Kasumi-1 (cell line): ENCODE results near the gene PGM2L1.
"Not testable (repeated sequence)": the region's sequence is repeated elsewhere in the genome, so short reads cannot be mapped to it uniquely, and the experiment has no call there.

Experiments used
- DNase-seq, 2 experiments: peaks; one replicate each; lab custom pipeline; 2025; lab: John Stamatoyannopoulos, UW

The PGM2L1 gene

GRCh38 chr11:74398244-74399159 is at the start of gene PGM2L1:
Gene PGM2L1 (minus strand): TSS chr11:74398433. CDS start chr11:74398161, 272 bp downstream.
- peak; percentile 97 to 98 for DNase-seq

- no peak for DNase-seq
Observed at GRCh38 chr11:74447720-74448119, 49.5 kb upstream of the PGM2L1 start.

DNA sequence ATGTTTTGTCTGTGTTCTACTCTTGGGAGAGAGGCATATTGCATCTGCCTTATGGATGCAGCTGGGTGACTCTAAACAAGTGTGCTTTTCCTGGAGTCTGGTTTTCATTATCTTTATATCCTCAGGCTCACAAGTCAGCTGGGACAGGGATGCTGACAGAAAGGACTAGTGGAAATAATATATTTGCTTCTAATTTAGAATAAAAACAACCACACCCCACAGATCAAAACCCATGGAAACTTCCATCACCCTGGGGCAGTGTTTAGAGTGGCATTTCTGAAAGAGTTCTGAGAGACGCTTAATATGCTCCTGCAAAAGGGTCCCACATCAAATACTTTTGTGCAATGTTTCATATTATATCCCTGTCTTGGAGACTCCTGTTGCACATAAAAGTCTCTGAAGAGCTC is 48.3 kb upstream of the PGM2L1 start:
- DNase-seq, result no peak

GRCh38 chr11:74444173-74444826 is 46.1 kb upstream of the PGM2L1 start:
- no peak for DNase-seq

DNA sequence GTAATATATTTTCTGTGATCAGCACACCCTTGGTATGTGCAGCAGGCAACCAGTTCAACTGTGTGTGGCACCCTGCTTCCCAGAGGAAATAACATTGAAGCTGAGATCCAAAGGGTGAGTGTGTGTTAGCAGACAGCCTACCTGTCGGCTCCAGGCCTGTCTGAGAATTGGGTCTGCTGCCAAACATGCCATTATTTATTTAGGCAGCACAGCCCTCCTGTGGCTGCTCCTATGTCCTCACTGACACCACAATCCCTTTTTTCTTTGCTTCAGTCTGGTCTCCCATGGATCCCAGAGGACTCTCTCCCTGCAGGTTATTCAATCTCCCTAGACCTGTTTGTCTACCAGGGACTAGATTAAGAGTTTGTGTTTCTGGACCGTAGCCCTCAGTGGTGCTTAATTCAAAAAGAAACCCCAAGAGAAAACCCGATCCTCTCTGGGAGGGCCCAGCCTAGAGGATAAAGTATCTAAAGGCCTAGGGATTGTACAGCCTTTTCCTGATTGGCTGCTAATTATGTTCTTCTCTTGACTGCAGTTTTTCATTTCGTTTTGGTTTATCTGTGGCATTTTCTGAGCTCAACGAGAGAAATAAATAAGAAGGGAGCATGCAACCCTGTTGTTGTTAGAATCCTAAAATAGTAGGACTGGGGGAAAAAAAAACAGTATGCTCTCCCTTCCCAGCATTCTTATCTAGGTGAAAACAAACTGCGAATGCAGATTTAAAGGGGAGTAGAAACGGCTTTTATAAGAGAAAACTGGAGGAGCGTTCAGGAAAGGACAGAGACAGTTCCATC is 45.0 kb upstream of the PGM2L1 start:
- no peak for DNase-seq

DNA sequence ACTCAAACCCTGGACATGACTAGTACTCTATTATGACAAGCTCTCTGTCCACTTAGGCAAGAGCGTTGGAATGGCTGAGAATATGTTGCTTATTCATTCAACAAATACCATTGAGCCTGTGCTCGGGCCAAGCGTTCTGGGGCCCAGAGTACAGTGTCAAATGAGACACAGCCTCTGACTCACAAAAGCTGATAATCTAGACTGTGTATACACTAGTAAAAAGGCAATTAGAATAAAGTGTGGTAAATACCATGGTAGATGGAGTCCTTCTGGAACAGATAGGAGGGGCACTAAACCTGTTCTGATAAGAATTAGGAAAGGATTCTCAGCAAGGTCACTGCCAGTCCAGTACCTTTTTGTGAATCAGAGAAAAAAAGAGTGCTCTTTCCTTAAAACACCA is 44.4 kb upstream of the PGM2L1 start:
- no peak for DNase-seq

GRCh38 chr11:74438681-74439080 is 40.4 kb upstream of the PGM2L1 start:
- DNase-seq, result no peak

GRCh38 chr11:74437441-74438042 is 39.3 kb upstream of the PGM2L1 start:
- no peak for DNase-seq

DNA sequence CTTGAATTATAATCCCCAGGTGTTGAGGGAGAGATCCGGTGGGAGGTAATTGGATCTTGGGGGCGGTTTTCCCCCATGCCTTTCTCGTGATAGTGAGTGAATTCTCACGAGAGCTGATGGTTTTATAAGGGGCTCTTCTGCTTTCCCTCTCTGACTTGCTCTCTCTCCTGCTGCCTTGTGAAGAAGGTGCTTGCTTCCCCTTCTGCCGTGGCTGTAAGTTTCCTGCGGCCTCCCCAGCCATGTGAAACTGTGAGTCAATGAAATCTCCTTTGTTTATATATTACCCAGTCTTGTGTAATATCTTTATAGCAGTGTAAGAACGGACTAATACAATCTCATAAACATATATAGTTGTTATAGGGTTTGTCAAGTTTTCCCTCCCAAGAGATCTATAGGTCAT is 36.3 kb upstream of the PGM2L1 start:
- no peak for DNase-seq

DNA sequence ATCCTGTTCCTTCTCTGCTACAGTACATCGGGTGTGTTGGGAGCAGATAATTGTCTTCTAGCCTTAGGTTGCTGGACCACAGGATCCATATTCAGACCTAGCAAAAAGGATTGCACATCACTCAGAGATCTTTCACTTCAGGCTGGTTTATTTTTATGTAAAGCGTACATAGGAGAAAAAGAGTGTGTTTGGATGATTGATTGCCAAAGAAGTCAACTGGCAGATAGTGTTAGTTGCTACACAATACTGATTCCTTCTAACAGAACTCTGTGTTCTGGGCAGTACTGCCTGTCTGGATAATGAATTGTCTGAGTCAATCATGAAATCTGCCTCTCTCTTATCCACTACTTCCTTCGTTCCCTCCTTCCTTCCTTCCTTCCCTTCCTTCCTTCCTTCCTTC is 31.0 kb upstream of the PGM2L1 start:
- DNase-seq, result no peak

- DNase-seq, result no peak
Observed at GRCh38 chr11:74427384-74427886, 29.2 kb upstream of the PGM2L1 start.

DNA sequence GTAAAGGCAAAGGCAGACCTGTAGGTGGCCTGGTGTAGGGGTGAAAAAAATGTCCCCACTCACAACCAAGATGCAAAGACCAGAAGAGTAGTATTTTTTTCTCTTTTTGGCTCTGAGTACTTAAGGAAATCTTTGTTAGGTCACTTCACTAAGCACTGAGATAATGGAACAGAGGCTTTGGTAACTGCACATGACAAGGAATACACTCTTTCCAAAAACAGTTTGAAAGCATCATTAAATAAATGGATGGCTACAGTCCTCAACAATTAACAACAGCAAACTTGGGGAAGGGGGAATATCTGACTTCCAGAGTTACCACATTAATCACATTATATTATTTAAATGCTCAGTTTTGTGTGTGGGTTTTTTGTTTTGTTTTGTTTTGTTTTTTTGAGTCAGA is 26.9 kb upstream of the PGM2L1 start:
- no peak for DNase-seq

- no peak for DNase-seq
Observed at GRCh38 chr11:74418509-74418895, 20.3 kb upstream of the PGM2L1 start.

GRCh38 chr11:74417860-74418508 is 19.8 kb upstream of the PGM2L1 start:
- no peak for DNase-seq

GRCh38 chr11:74417379-74417804 is 19.2 kb upstream of the PGM2L1 start:
- DNase-seq, result no peak

GRCh38 chr11:74416974-74417373 is 18.7 kb upstream of the PGM2L1 start:
- not testable (repeated sequence) for DNase-seq

DNA sequence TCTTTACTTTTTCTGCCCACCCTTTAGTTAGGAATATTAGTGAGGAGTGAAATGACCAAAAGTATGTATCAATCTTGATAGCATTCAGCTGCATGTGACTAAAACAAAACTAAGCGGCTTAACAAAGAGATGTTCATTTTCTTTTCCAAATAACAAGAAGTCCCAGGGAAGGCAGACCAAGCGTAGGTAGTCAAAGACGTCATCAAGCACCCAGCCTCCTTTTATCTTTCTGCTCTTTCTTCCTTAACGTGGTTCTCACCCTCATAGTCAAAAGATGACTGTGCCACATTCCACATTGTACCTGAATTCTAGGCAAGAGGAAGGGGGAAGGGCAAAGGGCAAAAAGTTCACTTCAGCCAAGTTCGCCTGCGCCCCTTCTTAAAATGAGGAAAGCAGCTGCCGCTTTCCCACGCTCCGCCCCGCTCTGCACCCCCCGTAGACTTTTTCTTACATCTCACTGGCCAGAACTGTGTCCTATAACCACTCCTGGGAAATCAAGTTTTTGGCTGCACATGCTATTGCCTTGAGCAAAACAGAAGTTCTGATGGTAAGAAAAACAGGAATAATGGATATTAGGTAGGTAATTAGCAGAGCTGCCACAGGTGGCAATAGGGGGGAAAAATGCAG is 14.6 kb upstream of the PGM2L1 start:
- DNase-seq, result no peak

- DNase-seq, result no peak
Observed at GRCh38 chr11:74412321-74412720, 14.1 kb upstream of the PGM2L1 start.

DNA sequence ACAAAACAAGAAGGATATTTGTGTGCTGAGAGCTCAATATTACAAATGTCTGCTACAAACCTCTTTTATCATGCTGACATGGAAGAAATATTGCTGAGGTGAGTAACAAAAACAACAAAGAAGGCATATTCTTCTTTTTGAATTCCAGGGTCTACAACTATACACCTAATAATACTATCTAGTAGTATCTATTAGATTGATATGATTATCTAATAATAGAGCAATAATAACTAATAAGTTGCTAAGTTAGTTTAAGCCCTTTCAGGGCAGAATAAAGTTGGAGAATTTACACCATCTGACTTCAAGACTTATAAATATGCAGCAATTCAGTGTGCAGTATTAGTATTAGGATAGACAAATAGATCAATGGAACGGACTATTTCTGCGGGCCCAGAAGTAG is 11.4 kb upstream of the PGM2L1 start:
- no peak for DNase-seq

DNA sequence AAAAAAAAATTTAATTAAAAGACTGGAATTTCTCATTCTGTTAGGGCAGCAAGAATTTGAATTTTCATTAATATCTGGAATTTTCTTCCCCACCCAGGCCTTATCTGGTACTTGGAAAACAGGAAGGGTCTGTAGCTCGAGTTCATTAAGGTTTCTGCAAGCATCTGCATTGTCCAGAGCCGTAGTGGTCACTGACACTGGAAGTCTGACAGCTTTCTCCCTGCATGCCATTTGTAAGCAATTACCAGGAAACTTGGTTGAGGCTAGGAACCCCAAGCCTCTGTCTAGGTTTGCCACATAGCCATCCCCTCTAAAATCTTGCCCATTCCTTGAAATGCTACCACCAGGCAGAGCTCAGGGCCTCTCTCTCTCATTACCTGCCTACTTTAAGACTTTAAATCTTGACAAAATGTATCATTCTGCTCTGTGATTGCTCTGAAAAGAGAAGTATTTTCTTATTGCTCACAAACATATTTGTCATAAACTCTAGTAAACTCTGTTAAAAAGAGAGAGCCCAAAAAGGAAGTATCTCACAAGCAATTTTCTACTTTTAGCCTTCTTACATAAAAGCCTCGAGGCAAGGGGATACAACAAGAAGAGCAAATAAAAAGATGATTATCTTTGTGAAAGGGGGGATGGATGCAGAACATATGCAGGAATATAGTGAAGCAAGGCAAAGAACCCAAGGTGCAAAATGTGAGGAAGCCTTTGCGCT is 5.5 kb upstream of the PGM2L1 start:
- DNase-seq, result no peak
